ENCODE data around the gene SLC7A8. TPM values are rescaled to one million over a fixed set of nuclear protein-coding genes. Genes with fewer than 3 reads are reported as not detected.

SLC7A8 gene
- total RNA-seq, 1 donor from 2014 or later: 28.3 TPM

DNA sequence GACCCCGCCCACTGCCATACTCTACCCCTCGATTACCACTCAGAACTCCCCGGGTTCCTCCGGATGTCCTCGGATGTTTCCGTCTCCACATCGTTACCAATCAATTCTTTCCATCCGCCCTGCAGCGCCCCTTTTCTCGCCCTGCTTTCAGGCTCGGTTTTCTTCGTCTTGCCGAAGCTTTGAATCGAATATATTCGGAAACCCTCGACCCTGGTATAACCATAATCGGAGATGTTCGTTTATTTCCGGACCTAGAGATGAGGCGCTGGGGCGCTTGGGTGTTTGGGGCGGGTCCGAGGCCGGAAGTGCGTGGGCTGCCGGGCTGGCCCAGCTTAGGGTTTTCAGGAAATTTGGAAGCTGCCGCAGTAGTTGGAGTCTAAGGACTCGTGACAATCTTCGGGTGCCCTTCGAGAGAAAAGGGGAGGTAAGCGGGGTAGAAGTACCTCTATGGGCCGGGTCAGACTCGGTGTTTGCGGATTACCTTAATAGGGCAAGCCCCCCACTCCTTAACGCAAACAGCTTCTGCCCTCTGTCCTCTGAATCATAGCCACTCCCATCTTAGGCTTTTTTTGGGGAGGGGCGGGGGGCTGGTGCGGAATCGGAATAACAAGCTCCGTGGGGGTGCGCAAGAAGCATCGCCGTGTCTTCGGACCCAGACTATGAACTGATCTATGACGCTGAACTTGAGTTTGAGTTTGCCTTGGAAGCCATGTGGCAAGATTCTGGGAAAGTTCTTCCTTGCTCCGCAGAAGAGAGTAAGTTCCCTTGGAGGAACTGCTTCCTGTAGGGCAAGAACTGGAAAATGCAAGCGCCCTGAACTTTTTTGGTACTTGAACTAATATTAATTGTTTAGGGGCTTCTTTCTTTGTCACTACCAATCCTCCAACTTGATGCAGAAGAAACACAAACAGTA is 88.0 kb downstream of the SLC7A8 start, which contains the start of gene C14orf119:
C14orf119 (plus strand) TSS at position 310 of the 913 bp plus-strand sequence. CDS start 2,154 bp downstream, outside the sequence.
- peaks cover 6% of the 10 kb centered on the region for H3K36me3 Mint-ChIP-seq (ENCODE audit: insufficient read depth)
- DNase-seq (ENCODE audit: low spot score, unreplicated experiment): peak; percentile 98
- peaks cover 19% of the 10 kb centered on the region for H3K4me1 Mint-ChIP-seq (ENCODE audit: low read depth)
- H3K27me3 Mint-ChIP-seq: no peaks in the 10 kb centered on the region
- TF ChIP-seq, protein P1, sequence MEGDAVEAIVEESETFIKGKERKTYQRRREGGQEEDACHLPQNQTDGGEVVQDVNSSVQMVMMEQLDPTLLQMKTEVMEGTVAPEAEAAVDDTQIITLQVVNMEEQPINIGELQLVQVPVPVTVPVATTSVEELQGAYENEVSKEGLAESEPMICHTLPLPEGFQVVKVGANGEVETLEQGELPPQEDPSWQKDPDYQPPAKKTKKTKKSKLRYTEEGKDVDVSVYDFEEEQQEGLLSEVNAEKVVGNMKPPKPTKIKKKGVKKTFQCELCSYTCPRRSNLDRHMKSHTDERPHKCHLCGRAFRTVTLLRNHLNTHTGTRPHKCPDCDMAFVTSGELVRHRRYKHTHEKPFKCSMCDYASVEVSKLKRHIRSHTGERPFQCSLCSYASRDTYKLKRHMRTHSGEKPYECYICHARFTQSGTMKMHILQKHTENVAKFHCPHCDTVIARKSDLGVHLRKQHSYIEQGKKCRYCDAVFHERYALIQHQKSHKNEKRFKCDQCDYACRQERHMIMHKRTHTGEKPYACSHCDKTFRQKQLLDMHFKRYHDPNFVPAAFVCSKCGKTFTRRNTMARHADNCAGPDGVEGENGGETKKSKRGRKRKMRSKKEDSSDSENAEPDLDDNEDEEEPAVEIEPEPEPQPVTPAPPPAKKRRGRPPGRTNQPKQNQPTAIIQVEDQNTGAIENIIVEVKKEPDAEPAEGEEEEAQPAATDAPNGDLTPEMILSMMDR (IDR thresholded peaks at IDR 0.05; ENCODE audit: unreplicated experiment): no peak
- H3K4me3 Mint-ChIP-seq (ENCODE audit: low read depth): no peak within 1 kb of the TSS
- no peak within 1 kb of the TSS for H3K27ac Mint-ChIP-seq
- H3K9me3 Mint-ChIP-seq (ENCODE audit: low read depth): no peaks in the 10 kb centered on the region

DNA sequence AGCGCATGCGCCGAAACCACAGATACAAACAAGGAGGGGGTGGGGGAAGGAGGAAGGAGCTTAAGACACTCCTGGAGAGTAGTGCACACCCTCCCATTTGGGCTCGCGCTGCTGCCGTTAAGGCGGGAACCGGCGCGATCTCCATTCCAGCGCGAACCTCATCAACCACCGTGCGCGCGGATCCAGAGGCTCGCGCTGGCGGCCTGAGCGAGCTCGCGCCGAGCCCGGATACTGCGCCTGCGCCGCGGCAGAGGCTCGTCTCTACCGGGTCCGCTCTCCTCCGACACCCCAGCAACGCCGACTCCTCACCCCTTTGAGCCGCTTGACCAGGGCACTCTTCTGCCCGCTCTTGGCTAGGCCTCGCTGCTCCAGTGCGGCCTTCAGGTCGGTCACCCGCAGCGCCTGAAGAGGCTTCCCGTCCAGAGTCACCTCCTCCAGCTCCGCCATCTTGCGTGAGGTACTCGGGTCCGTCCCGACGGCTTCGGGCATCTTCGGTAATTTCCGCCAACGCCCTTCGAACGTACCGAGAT is 88.7 kb downstream of the SLC7A8 start, which contains the start of gene ACIN1:
ACIN1 (minus strand) TSS at position 471 of the 530 bp plus-strand sequence; CDS start at position 447, 24 bp downstream.
- Mint-ChIP-seq H3K27ac (no peak within 1 kb of the TSS), H3K4me1 (ENCODE audit: low read depth) (peaks cover 19% of the 10 kb centered on the region), H3K9me3 (ENCODE audit: low read depth) (no peaks in the 10 kb centered on the region), H3K27me3 (no peaks in the 10 kb centered on the region), H3K36me3 (ENCODE audit: insufficient read depth) (peaks cover 10% of the 10 kb centered on the region), H3K4me3 (ENCODE audit: low read depth) (no peak within 1 kb of the TSS)
- TF ChIP-seq, protein P1 (IDR thresholded peaks at IDR 0.05; ENCODE audit: unreplicated experiment): no peak
- peak; percentile 54 for DNase-seq (ENCODE audit: low spot score, unreplicated experiment)

DNA sequence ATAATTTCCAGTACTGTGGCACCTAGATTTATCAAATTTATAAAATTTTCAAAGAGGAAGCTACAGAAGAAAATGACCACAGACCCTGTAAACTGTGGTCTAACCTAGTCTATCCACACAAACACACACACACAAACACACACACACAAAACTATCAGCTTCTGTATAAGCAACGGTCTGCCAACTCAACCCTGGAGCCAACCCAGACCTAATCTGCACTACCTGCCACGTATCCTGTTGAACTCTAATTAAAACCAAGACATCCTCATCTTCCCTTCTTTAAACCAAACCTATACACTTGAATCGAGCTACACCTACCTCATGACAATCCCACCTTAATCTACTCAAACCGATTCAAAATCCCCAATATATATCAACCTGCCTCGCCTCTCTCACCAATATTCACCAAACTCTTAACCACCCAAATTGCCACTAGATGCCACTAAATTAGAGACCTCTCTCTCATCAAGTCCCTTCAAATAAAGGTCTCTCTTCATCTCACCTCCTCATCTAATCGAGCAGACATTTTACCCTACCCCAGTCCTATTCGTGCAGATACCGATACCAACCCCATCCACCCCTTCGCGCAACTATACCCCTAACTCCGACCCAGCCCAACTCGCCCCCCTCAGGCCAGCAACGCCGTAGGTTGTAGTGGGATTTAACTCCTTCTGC is 89.3 kb downstream of the SLC7A8 start:
- Mint-ChIP-seq H3K27ac (no peak overlapping the region), H3K4me3 (ENCODE audit: low read depth) (no peak overlapping the region), H3K27me3 (no peaks in the 10 kb centered on the region), H3K9me3 (ENCODE audit: low read depth) (no peaks in the 10 kb centered on the region), H3K36me3 (ENCODE audit: insufficient read depth) (peaks cover 13% of the 10 kb centered on the region), H3K4me1 (ENCODE audit: low read depth) (peaks cover 19% of the 10 kb centered on the region)
- TF ChIP-seq, protein P1 (IDR thresholded peaks at IDR 0.05; ENCODE audit: unreplicated experiment): peak; percentile 40
- DNase-seq (ENCODE audit: low spot score, unreplicated experiment): no peak

DNA sequence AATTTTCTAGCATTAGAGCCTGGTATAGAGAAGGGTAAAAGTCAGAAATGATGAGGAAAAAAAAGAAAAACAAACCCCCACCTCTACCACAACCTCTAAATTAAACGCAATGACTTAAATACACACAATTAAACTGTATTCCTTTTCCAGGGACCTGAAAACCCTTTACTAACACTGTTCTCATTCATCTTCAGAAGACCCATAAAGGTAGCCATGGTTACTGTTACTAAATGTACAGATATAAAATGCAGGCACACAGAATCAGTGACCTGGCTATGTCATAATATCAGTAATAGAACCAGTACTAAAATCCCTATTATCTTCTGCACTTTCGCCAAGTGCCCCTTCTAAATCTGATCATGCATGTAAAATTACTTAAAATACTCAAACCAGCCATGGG is 89.9 kb downstream of the SLC7A8 start:
- H3K27ac Mint-ChIP-seq: peak overlapping the region; percentile 54
- peaks cover 13% of the 10 kb centered on the region for H3K36me3 Mint-ChIP-seq (ENCODE audit: insufficient read depth)
- no peak for DNase-seq (ENCODE audit: low spot score, unreplicated experiment)
- TF ChIP-seq, protein P1 (IDR thresholded peaks at IDR 0.05; ENCODE audit: unreplicated experiment): no peak
- no peaks in the 10 kb centered on the region for H3K27me3 Mint-ChIP-seq
- no peak overlapping the region for H3K4me3 Mint-ChIP-seq (ENCODE audit: low read depth)
- no peaks in the 10 kb centered on the region for H3K9me3 Mint-ChIP-seq (ENCODE audit: low read depth)
- peaks cover 19% of the 10 kb centered on the region for H3K4me1 Mint-ChIP-seq (ENCODE audit: low read depth)

DNA sequence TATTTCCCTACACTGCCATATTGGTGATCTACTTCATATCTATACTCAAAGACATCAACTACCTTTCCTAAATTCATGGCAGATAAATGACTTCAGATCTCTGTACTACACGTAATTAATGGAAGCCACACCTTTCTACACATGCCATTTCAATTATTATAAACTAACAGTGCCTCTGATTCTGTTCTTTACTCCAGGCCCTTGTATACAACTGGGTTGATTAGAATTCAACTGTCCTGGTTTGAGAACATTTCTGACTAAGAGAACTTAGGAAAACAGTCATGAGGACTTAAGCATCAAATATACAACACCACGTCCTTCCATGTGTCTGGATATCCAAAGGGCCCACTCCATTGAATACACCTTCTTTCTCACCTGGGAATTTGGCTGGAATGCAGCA is 90.4 kb downstream of the SLC7A8 start:
- peaks cover 13% of the 10 kb centered on the region for H3K36me3 Mint-ChIP-seq (ENCODE audit: insufficient read depth)

More for the DNA sequence above, 90.4 kb downstream of the SLC7A8 start:
- no peak for DNase-seq (ENCODE audit: low spot score, unreplicated experiment)
- Mint-ChIP-seq H3K9me3 (ENCODE audit: low read depth) (no peaks in the 10 kb centered on the region), H3K4me1 (ENCODE audit: low read depth) (peaks cover 19% of the 10 kb centered on the region), H3K4me3 (ENCODE audit: low read depth) (no peak overlapping the region), H3K27me3 (no peaks in the 10 kb centered on the region), H3K27ac (no peak overlapping the region)
- TF ChIP-seq, protein P1 (IDR thresholded peaks at IDR 0.05; ENCODE audit: unreplicated experiment): no peak

All from progenitor cell of endocrine pancreas (in vitro differentiated cells).